Stimulated activated CD4-positive, alpha-beta T cell treated with anti-CD3 and anti-CD28 coated beads, Interleukin-2, amount 100 ng/mL, for 24 hours (primary cell): ENCODE results near the gene MXRA8.

ENCODE experiments used
- DNase-seq, 2 donors: peaks; one replicate each; pipeline ENCODE4 v3.0.0-alpha.2; 2020

Gene MXRA8

GRCh38 chr1:1348420-1349255, 9.7 kb downstream of the MXRA8 start:
- no peak for DNase-seq

- no peak for DNase-seq
These were observed 10.5 kb downstream of the MXRA8 start for GRCh38 chr1:1347663-1348419.

- no peak for DNase-seq
These were observed 11.2 kb downstream of the MXRA8 start for GRCh38 chr1:1347026-1347595.

GRCh38 chr1:1346501-1346890, 11.9 kb downstream of the MXRA8 start:
- no peak for DNase-seq

- DNase-seq = no peak
These were observed 12.4 kb downstream of the MXRA8 start for GRCh38 chr1:1345860-1346500.

- no peak for DNase-seq
These were observed 13.0 kb downstream of the MXRA8 start for GRCh38 chr1:1345384-1345783.

GRCh38 chr1:1344655-1345361, 13.5 kb downstream of the MXRA8 start:
- peak; percentile 62 to 65 for DNase-seq

- no peak for DNase-seq
These were observed 14.4 kb downstream of the MXRA8 start for GRCh38 chr1:1343811-1344421.

GRCh38 chr1:1342584-1343115, 15.7 kb downstream of the MXRA8 start:
- no peak for DNase-seq

GRCh38 chr1:1342061-1342562, 16.2 kb downstream of the MXRA8 start:
- no peak for DNase-seq

- no peak for DNase-seq
These were observed 16.8 kb downstream of the MXRA8 start for GRCh38 chr1:1341549-1342021.

- no peak for DNase-seq
These were observed 17.4 kb downstream of the MXRA8 start for GRCh38 chr1:1340791-1341548.

- no peak for DNase-seq
These were observed 18.2 kb downstream of the MXRA8 start for GRCh38 chr1:1340185-1340584.

- no peak for DNase-seq
These were observed 20.1 kb downstream of the MXRA8 start for GRCh38 chr1:1338278-1338677.

- peak; percentile 50 to 58 for DNase-seq
These were observed 20.6 kb downstream of the MXRA8 start for GRCh38 chr1:1337793-1338147.

- no peak for DNase-seq
These were observed 21.2 kb downstream of the MXRA8 start for GRCh38 chr1:1336931-1337792.

- DNase-seq = no peak
These were observed 21.9 kb downstream of the MXRA8 start for GRCh38 chr1:1336446-1336845.

- no peak for DNase-seq
These were observed 22.5 kb downstream of the MXRA8 start for GRCh38 chr1:1335792-1336248.

GRCh38 chr1:1335283-1335682, 23.1 kb downstream of the MXRA8 start:
- DNase-seq = no peak

GRCh38 chr1:1334835-1335234, 23.5 kb downstream of the MXRA8 start:
- no peak for DNase-seq
